Neural cell (in vitro differentiated cells): Measurements from ENCODE around the gene SRGAP3. TPM values are rescaled to one million over a fixed set of nuclear protein-coding genes. Genes with fewer than 3 reads are reported as not detected.

Source experiments
- H2AFZ ChIP-seq: fragments of 200-600, 300-800 bp; sonication (generic), shearing (Covaris generic); 2 replicates; pipeline ENCODE4 v1.6.0; 2014; ENCODE audit warnings: low read depth, mild to moderate bottlenecking, antibody characterized with exemption, low read length, moderate library complexity
- H3F3A ChIP-seq: fragments of 200-600 bp; shearing (Covaris generic); 2 replicates; pipeline ENCODE4 v1.6.1; 2016; ENCODE audit warnings: mild to moderate bottlenecking, moderate library complexity, mixed read lengths, antibody characterized with exemption, low read length; ENCODE audit not compliant: insufficient read depth, poor library complexity, severe bottlenecking
- H3K27ac ChIP-seq: fragments of 200-600, 300-800 bp; sonication (generic), shearing (Covaris generic); 2 replicates; pipeline ENCODE4 v1.5.1; 2014; ENCODE audit warnings: mild to moderate bottlenecking, low read length, moderate library complexity
- H3K27me3 ChIP-seq: fragments of 300-800, 200-600 bp; sonication (generic), shearing (Covaris generic); 2 replicates; pipeline ENCODE4 v1.6.0; 2014; ENCODE audit warnings: mild to moderate bottlenecking, low read depth, low read length, moderate library complexity; ENCODE audit not compliant: insufficient read depth
- H3K36me3 ChIP-seq: fragments of 300-800, 200-600 bp; sonication (generic), shearing (Covaris generic); 2 replicates; pipeline ENCODE4 v1.5.1; 2014; ENCODE audit warnings: mild to moderate bottlenecking, antibody characterized with exemption, low read length, moderate library complexity; ENCODE audit not compliant: insufficient read depth
- H3K4me2 ChIP-seq: fragments of 300-800, 200-600 bp; sonication (generic), shearing (Covaris generic); 2 replicates; pipeline ENCODE4 v1.6.0; 2014; ENCODE audit warnings: mild to moderate bottlenecking, low read length
- H3K4me3 ChIP-seq: fragments of 300-800, 200-600 bp; sonication (generic), shearing (Covaris generic); 2 replicates; pipeline ENCODE4 v1.5.1; 2014; ENCODE audit warnings: mild to moderate bottlenecking, low read length, moderate library complexity
- H3K79me2 ChIP-seq: fragments of 200-600 bp; shearing (Covaris generic); replicated peaks from 2 replicates; pipeline ENCODE4 v1.6.0; 2014; ENCODE audit warnings: mild to moderate bottlenecking, low read length, moderate library complexity; ENCODE audit not compliant: insufficient read depth
- H3K9ac ChIP-seq: fragments of 300-800, 200-600 bp; sonication (generic), shearing (Covaris generic); 2 replicates; pipeline ENCODE4 v1.6.1; 2016; ENCODE audit warnings: mild to moderate bottlenecking, low read length, mixed read lengths
- H3K9me2 ChIP-seq: fragments of 200-600 bp; shearing (Covaris generic); 2 replicates; pipeline ENCODE4 v1.6.1; 2016; ENCODE audit warnings: mild to moderate bottlenecking, low read length, mixed read lengths; ENCODE audit not compliant: insufficient read depth
- H3K9me3 ChIP-seq: fragments of 200-600, 300-800 bp; sonication (generic), shearing (Covaris generic); 2 replicates; pipeline ENCODE4 v1.6.1; 2016; ENCODE audit warnings: mild to moderate bottlenecking, mixed run types, low read length, moderate library complexity, mixed read lengths
- H4K20me1 ChIP-seq: fragments of 200-600 bp; shearing (Covaris generic); 2 replicates; pipeline ENCODE4 v1.6.1; 2016; ENCODE audit warnings: mild to moderate bottlenecking, mixed run types; ENCODE audit not compliant: insufficient read depth
- CTCF ChIP-seq: fragments of 450-650 bp; IDR thresholded peaks from 2 replicates; pipeline ENCODE4 v1.5.1; 2014; ENCODE audit warnings: antibody characterized with exemption, mild to moderate bottlenecking, moderate library complexity; ENCODE audit not compliant: poor library complexity, severe bottlenecking
- EP300 ChIP-seq: fragments of 450-650 bp; conservative IDR thresholded peaks from 2 replicates; pipeline ENCODE4 v1.6.1; 2014; ENCODE audit warnings: antibody characterized with exemption, mild to moderate bottlenecking, moderate library complexity; ENCODE audit not compliant: poor library complexity, severe bottlenecking
- EZH2 ChIP-seq: fragments of 200-600, 300-800 bp; shearing (Covaris generic), sonication (generic); IDR thresholded peaks from 2 replicates; pipeline ENCODE4 v1.6.1; 2014; ENCODE audit warnings: antibody characterized with exemption, low read length, borderline replicate concordance, mild to moderate bottlenecking; ENCODE audit not compliant: insufficient read depth, poor library complexity, severe bottlenecking
- MXI1 ChIP-seq: fragments of 450-650 bp; conservative IDR thresholded peaks from 2 replicates; pipeline ENCODE4 v1.6.1; 2014; ENCODE audit warnings: antibody characterized with exemption, mild to moderate bottlenecking; ENCODE audit not compliant: poor library complexity, severe bottlenecking
- POLR2AphosphoS5 ChIP-seq: IDR thresholded peaks from 2 replicates; pipeline ENCODE4 v1.6.1; 2012
- RAD21 ChIP-seq: fragments of 450-650 bp; conservative IDR thresholded peaks from 2 replicates; pipeline ENCODE4 v1.6.1; 2014; ENCODE audit warnings: antibody characterized with exemption, mild to moderate bottlenecking, moderate library complexity
- SMC3 ChIP-seq: fragments of 450-650 bp; conservative IDR thresholded peaks from 2 replicates; pipeline ENCODE4 v1.6.1; 2014; ENCODE audit warnings: antibody characterized with exemption, mild to moderate bottlenecking, moderate library complexity; ENCODE audit not compliant: poor library complexity
- TAF1 ChIP-seq: IDR thresholded peaks from 2 replicates; pipeline ENCODE4 v1.6.1; 2012; ENCODE audit warnings: low read depth
- polyA plus RNA-seq: library from polyadenylated mRNA; depleted of rRNA; stranded (reverse); fragments of >200 nt; gene quantifications from 2 replicates; pipeline ENCODE4 v1.2.3, GENCODE V29; 2014
- TF ChIP-seq, protein P1 (sequence below): IDR thresholded peaks from 2 replicates; pipeline ENCODE4 v1.6.1; 2012; ENCODE audit warnings: borderline replicate concordance

The SRGAP3 gene
- polyA plus RNA-seq, 1 donor from 2014 or later, result 31.5 TPM

- no peak overlapping the region for H3K4me2 ChIP-seq
- H3K4me3 ChIP-seq, result no peak overlapping the region
- H3F3A ChIP-seq, result no peaks in the 10 kb centered on the region
- H3K9me2 ChIP-seq, result no peaks in the 10 kb centered on the region
- no peak overlapping the region for H3K9ac ChIP-seq
- H3K79me2 ChIP-seq, result peaks cover 62% of the 10 kb centered on the region
- no peak for TF ChIP-seq TAF1
- TF ChIP-seq CTCF, result no peak
- TF ChIP-seq SMC3, result no peak
- TF ChIP-seq MXI1, result no peak
- TF ChIP-seq EZH2, result no peak
- no peak for TF ChIP-seq RAD21
- H2AFZ ChIP-seq, result no peak overlapping the region
- no peaks in the 10 kb centered on the region for H3K27me3 ChIP-seq
- H3K27ac ChIP-seq, result no peak overlapping the region
- H4K20me1 ChIP-seq, result peaks cover 12% of the 10 kb centered on the region
- H3K36me3 ChIP-seq, result no peaks in the 10 kb centered on the region
- H3K9me3 ChIP-seq, result no peaks in the 10 kb centered on the region
These were observed 17.5 kb downstream of the SRGAP3 start for GRCh38 chr3:9231937-9232336.

- no peak overlapping the region for H2AFZ ChIP-seq
- H3K9me2 ChIP-seq, result no peaks in the 10 kb centered on the region
- peaks cover 63% of the 10 kb centered on the region for H3K79me2 ChIP-seq
- no peaks in the 10 kb centered on the region for H3K27me3 ChIP-seq
- no peaks in the 10 kb centered on the region for H3K9me3 ChIP-seq
- TF ChIP-seq EZH2, result no peak
- TF ChIP-seq, protein P1, sequence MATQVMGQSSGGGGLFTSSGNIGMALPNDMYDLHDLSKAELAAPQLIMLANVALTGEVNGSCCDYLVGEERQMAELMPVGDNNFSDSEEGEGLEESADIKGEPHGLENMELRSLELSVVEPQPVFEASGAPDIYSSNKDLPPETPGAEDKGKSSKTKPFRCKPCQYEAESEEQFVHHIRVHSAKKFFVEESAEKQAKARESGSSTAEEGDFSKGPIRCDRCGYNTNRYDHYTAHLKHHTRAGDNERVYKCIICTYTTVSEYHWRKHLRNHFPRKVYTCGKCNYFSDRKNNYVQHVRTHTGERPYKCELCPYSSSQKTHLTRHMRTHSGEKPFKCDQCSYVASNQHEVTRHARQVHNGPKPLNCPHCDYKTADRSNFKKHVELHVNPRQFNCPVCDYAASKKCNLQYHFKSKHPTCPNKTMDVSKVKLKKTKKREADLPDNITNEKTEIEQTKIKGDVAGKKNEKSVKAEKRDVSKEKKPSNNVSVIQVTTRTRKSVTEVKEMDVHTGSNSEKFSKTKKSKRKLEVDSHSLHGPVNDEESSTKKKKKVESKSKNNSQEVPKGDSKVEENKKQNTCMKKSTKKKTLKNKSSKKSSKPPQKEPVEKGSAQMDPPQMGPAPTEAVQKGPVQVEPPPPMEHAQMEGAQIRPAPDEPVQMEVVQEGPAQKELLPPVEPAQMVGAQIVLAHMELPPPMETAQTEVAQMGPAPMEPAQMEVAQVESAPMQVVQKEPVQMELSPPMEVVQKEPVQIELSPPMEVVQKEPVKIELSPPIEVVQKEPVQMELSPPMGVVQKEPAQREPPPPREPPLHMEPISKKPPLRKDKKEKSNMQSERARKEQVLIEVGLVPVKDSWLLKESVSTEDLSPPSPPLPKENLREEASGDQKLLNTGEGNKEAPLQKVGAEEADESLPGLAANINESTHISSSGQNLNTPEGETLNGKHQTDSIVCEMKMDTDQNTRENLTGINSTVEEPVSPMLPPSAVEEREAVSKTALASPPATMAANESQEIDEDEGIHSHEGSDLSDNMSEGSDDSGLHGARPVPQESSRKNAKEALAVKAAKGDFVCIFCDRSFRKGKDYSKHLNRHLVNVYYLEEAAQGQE, result no peak
- no peak for TF ChIP-seq RAD21
- TF ChIP-seq POLR2AphosphoS5, result no peak
- TF ChIP-seq TAF1, result no peak
- no peak for TF ChIP-seq MXI1
- TF ChIP-seq EP300, result no peak
- TF ChIP-seq CTCF, result no peak
- TF ChIP-seq SMC3, result no peak
- peaks cover 12% of the 10 kb centered on the region for H4K20me1 ChIP-seq
- no peak overlapping the region for H3K4me3 ChIP-seq
- no peaks in the 10 kb centered on the region for H3K36me3 ChIP-seq
- H3F3A ChIP-seq, result no peaks in the 10 kb centered on the region
- no peak overlapping the region for H3K4me2 ChIP-seq
- H3K27ac ChIP-seq, result no peak overlapping the region
- H3K9ac ChIP-seq, result no peak overlapping the region
These were observed 18.0 kb downstream of the SRGAP3 start for GRCh38 chr3:9231471-9231870.
